Epithelial cell of esophagus (primary cell): ENCODE measurements around the gene SORBS1.

Source experiments
- DNase-seq: peaks from one replicate; pipeline ENCODE4 v3.0.0; 2010; ENCODE audit warnings: low read depth
- H3K4me3 ChIP-seq: 2 replicates; pipeline ENCODE4 v1.5.1; 2011; ENCODE audit warnings: mild to moderate bottlenecking, low read length, control low read depth
- TF ChIP-seq, protein P1 (sequence below): IDR thresholded peaks from 2 replicates; pipeline ENCODE4 v1.5.1; 2011; ENCODE audit warnings: low read depth, mild to moderate bottlenecking, low read length, control low read depth, inconsistent platforms; ENCODE audit not compliant: insufficient read depth; ENCODE audit errors: missing control alignments

Gene SORBS1

DNA sequence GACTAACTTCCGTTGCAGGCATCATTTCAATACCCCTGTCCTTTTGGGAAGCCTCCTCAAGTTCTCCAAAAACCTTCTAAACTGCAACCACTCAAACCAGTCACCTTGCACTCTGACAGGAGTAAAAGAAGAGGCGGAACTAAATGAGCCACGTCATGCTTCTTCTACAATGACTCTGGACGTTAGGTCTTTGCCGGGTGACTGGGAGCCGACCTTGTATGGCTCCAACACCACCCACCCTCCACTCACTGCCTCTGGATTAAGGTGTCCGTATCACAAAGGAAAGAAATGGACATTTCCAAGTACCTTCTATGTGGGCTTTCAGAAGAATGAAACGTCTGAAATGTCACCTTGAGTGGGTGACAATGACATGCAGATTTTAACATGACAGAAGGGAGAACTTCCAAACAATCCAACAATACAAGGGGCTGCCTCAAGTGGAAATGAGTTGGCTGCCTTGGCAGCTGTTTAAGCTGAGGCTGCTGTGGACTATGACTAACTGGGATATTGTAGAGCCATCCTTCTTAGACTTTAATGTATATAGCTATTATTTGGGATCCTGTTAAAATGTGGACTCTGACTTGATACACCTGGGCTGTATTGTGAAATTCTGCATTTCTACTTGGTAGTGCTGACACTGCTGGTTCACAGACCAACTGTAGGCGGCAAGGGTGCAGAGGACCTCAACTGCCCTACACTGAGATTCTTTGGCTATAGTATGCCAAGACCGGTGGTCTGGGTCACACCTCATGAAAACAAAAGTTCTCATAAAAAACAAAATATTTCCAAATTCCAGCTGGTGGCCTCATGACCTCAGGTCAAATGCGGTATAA, 236.5 kb downstream of the SORBS1 start:
- TF ChIP-seq, protein P1, sequence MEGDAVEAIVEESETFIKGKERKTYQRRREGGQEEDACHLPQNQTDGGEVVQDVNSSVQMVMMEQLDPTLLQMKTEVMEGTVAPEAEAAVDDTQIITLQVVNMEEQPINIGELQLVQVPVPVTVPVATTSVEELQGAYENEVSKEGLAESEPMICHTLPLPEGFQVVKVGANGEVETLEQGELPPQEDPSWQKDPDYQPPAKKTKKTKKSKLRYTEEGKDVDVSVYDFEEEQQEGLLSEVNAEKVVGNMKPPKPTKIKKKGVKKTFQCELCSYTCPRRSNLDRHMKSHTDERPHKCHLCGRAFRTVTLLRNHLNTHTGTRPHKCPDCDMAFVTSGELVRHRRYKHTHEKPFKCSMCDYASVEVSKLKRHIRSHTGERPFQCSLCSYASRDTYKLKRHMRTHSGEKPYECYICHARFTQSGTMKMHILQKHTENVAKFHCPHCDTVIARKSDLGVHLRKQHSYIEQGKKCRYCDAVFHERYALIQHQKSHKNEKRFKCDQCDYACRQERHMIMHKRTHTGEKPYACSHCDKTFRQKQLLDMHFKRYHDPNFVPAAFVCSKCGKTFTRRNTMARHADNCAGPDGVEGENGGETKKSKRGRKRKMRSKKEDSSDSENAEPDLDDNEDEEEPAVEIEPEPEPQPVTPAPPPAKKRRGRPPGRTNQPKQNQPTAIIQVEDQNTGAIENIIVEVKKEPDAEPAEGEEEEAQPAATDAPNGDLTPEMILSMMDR: no peak
- no peak overlapping the region for H3K4me3 ChIP-seq
- DNase-seq: no peak

DNA sequence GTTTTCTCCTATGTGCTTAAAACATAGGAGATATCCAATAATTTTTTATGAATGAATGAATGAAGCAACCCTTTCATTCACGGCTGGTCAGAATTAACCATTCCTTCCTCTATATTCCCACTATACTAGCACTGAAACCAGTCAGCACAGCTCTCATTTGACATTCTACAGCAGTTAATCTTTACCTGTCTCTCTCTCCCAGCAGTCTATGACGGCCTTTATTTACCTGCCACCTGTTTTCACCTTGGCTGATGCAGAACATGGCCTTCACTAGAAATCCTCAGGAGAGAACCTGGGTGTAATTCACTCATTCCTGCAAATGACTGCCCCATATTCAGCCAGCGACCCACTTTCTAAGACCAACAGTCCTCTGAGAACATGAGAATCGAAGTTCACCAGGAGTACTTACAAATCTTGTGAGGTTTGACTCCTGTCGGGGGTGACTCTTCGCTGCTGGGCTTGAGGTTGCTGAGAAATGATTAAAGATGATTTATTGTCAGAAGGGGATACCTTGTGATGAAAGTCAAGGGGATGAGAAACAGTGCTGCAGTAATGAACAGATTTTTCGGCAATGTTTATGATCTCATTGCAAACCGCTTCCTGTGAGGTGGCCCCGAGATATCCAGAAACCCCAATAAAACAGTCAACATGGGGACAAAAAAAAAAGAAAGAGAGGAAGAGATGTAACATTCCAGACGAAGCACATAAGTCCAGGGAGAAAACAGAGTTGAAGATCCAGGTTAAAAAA, 239.4 kb downstream of the SORBS1 start:
- no peak for DNase-seq
- H3K4me3 ChIP-seq: no peak overlapping the region
- TF ChIP-seq, protein P1: no peak

DNA sequence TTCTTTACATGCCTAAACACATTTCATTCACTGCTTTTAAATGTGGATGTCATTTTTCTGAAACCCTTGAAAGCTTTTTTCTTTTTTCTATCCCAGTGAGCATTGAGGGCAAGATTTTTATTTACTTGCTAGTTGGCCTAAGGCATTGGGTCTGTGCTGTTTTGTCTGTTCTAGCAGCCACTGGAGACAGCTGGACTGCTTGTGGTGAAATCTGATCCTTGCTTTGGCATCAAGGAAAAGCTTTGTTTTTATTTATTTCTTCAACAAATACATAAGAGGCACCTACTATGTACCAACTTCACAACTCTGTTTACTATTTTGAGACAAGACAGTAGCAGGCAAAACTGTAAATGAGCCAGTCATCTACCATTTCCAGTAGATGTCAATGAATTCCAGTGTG, 241.9 kb downstream of the SORBS1 start:
- TF ChIP-seq, protein P1: no peak
- peak; percentile 40 for DNase-seq
- no peak overlapping the region for H3K4me3 ChIP-seq

DNA sequence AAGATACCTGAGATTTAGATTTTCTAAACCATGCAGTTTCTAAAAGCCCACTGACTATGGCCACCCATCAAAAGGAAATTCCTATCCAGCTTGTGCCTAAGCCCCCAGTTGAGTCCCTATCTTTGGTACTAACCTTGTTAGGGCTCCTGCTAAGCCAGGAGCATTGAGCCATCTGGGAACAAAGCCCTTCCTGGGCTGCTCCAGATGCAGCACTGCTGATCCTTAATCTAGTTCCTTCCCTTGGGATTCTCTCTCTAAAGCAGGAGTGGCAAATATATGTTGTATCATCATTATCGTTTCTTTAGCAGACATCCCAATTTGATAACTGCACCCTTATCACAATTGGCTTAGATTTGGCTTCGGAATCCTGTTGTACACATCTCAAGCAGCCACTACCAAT, 245.7 kb downstream of the SORBS1 start:
- DNase-seq: no peak
- TF ChIP-seq, protein P1: no peak
- H3K4me3 ChIP-seq: no peak overlapping the region

DNA sequence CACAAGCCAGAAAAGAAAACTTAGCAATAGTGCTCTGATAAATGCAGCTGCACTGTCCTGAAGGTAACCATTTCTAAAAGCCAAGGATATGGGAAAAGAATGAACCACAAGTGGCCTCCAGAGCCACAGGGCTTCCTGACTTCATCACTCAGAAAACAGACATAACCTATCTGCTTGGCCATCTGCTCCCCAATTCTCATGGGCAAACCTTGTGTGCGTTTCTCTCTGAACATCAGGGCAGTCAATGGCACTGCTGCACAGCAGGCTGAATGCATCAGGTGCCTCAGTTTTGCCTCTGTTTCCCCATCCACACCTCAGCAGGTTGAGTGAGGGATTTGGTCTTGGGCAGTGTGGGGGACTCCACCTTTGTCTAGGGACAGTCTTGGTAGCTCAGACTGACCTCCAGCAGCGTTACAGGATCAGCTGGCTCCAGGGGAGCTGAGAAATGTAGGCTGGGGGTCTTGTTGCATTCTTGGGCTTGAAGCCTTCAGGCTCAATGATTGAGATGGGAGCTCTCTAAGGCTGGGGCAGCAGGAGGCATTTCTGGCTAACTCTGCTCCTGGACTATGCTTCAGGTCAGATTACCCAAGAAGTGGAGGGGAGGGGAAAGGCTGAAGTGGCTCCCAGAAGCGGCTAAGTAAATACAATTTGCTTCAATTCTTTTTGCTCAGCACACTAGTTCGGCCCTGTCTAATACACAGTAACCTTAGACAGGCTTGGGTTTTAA, 246.8 kb downstream of the SORBS1 start:
- H3K4me3 ChIP-seq: no peak overlapping the region
- TF ChIP-seq, protein P1: no peak
- DNase-seq: no peak

DNA sequence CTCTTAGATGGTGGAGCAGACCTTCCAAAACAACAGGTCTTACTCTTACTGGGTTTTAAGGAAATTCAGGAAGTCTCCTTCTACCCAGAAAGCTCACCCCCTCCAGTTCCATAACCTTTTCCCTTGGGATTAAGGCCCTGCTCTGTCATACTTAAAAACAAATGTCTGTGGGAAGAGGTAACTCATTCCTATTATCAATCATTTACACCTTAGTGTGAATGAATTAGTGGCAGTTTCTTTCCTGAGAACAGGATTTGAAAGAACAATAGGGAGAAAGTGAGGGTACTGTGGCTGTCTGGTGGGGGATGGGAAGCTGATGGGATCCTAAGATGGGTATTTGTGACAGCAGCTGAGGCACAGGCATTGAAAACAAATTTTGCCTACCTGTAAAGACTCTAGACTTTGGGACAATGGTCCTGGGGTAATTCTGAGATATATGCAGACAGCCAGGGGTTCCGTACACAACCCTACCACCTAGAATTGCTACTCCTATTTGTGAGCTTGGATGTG, 248.1 kb downstream of the SORBS1 start:
- no peak for DNase-seq
- TF ChIP-seq, protein P1: no peak
- H3K4me3 ChIP-seq: no peak overlapping the region
